ENCODE measurements around the gene SH3BP4.

Gene SH3BP4

GRCh38 chr2:234983011-234983726, 31.4 kb downstream of the SH3BP4 start:
- DNase-seq (ENCODE audit: low read depth in 2 of 2) = no peak

- DNase-seq (ENCODE audit: low read depth in 2 of 2) = no peak
These were observed 33.9 kb downstream of the SH3BP4 start for GRCh38 chr2:234985608-234986245.

- DNase-seq (ENCODE audit: low read depth in 2 of 2) = no peak
These were observed 34.6 kb downstream of the SH3BP4 start for GRCh38 chr2:234986390-234986789.

- DNase-seq (ENCODE audit: low read depth in 2 of 2) = no peak
These were observed 35.3 kb downstream of the SH3BP4 start for GRCh38 chr2:234986876-234987720.

GRCh38 chr2:234987754-234988153, 35.9 kb downstream of the SH3BP4 start:
- DNase-seq (ENCODE audit: low read depth in 2 of 2) = no peak

GRCh38 chr2:234988491-234988890, 36.7 kb downstream of the SH3BP4 start:
- DNase-seq (ENCODE audit: low read depth in 2 of 2) = no peak

- no peak for DNase-seq (ENCODE audit: low read depth in 2 of 2)
These were observed 37.4 kb downstream of the SH3BP4 start for GRCh38 chr2:234989183-234989701.

GRCh38 chr2:234990300-234990699, 38.5 kb downstream of the SH3BP4 start:
- DNase-seq (ENCODE audit: low read depth in 2 of 2) = no peak

- no peak for DNase-seq (ENCODE audit: low read depth in 2 of 2)
These were observed 39.5 kb downstream of the SH3BP4 start for GRCh38 chr2:234991290-234991689.

- no peak for DNase-seq (ENCODE audit: low read depth in 2 of 2)
These were observed 40.0 kb downstream of the SH3BP4 start for GRCh38 chr2:234991793-234992192.

- no peak for DNase-seq (ENCODE audit: low read depth in 2 of 2)
These were observed 40.4 kb downstream of the SH3BP4 start for GRCh38 chr2:234992196-234992595.

GRCh38 chr2:234992624-234993349, 41.0 kb downstream of the SH3BP4 start:
- no peak for DNase-seq (ENCODE audit: low read depth in 2 of 2)

- no peak for DNase-seq (ENCODE audit: low read depth in 2 of 2)
These were observed 41.7 kb downstream of the SH3BP4 start for GRCh38 chr2:234993541-234993981.

GRCh38 chr2:234994438-234995321, 42.9 kb downstream of the SH3BP4 start:
- DNase-seq (ENCODE audit: low read depth in 2 of 2) = no peak

- no peak for DNase-seq (ENCODE audit: low read depth in 2 of 2)
These were observed 43.7 kb downstream of the SH3BP4 start for GRCh38 chr2:234995332-234996068.

- no peak for DNase-seq (ENCODE audit: low read depth in 2 of 2)
These were observed 44.5 kb downstream of the SH3BP4 start for GRCh38 chr2:234996069-234996940.

- no peak for DNase-seq (ENCODE audit: low read depth in 2 of 2)
These were observed 45.1 kb downstream of the SH3BP4 start for GRCh38 chr2:234996941-234997270.

GRCh38 chr2:234997389-234997788, 45.6 kb downstream of the SH3BP4 start:
- no peak for DNase-seq (ENCODE audit: low read depth in 2 of 2)
